Measurements from ENCODE around the gene SMARCA2.

The SMARCA2 gene

DNA sequence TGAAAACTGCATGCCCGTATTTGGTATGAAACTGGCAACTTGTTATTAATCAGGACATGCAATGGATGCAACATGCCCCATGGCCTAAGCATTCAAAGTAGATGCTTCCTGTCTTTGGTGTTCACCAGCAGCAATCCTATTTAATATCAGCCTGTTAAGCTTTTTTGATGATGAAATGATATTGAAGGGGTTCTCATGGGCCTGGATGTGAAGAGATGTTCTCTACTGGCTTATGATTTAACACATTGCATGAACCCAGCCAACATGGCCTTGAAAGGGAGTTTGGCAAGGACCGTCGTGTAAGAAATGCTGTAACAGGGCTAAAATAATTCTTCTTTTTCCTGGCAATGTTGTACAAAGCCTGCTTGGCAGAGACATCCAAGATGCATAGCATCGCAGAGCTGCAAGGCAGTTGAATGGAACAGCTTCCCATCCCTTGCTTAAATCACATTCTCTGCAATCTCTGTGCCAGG, 111.2 kb downstream of the SMARCA2 start:
- no peak for TF ChIP-seq NFIC (IDR thresholded peaks at IDR 0.05)
- no peak for TF ChIP-seq FOXM1 (IDR thresholded peaks at IDR 0.05; ENCODE audit: borderline replicate concordance, low read depth)
- TF ChIP-seq, protein P1, sequence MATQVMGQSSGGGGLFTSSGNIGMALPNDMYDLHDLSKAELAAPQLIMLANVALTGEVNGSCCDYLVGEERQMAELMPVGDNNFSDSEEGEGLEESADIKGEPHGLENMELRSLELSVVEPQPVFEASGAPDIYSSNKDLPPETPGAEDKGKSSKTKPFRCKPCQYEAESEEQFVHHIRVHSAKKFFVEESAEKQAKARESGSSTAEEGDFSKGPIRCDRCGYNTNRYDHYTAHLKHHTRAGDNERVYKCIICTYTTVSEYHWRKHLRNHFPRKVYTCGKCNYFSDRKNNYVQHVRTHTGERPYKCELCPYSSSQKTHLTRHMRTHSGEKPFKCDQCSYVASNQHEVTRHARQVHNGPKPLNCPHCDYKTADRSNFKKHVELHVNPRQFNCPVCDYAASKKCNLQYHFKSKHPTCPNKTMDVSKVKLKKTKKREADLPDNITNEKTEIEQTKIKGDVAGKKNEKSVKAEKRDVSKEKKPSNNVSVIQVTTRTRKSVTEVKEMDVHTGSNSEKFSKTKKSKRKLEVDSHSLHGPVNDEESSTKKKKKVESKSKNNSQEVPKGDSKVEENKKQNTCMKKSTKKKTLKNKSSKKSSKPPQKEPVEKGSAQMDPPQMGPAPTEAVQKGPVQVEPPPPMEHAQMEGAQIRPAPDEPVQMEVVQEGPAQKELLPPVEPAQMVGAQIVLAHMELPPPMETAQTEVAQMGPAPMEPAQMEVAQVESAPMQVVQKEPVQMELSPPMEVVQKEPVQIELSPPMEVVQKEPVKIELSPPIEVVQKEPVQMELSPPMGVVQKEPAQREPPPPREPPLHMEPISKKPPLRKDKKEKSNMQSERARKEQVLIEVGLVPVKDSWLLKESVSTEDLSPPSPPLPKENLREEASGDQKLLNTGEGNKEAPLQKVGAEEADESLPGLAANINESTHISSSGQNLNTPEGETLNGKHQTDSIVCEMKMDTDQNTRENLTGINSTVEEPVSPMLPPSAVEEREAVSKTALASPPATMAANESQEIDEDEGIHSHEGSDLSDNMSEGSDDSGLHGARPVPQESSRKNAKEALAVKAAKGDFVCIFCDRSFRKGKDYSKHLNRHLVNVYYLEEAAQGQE (IDR thresholded peaks at IDR 0.05; ENCODE audit: low read depth): no peak
- no peak for TF ChIP-seq CREB1 (IDR thresholded peaks at IDR 0.05; ENCODE audit: low read depth)
- no peak for TF ChIP-seq EGR1 (IDR thresholded peaks at IDR 0.05)
- no peak for TF ChIP-seq EP300 (IDR thresholded peaks at IDR 0.05; ENCODE audit: borderline replicate concordance)
- TF ChIP-seq, protein P2, sequence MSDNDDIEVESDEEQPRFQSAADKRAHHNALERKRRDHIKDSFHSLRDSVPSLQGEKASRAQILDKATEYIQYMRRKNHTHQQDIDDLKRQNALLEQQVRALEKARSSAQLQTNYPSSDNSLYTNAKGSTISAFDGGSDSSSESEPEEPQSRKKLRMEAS (IDR thresholded peaks at IDR 0.05): no peak
- TF ChIP-seq YY1 (IDR thresholded peaks at IDR 0.05; ENCODE audit: low read depth): no peak
- TF ChIP-seq CEBPB (IDR thresholded peaks at IDR 0.05): no peak
- no peak for TF ChIP-seq TCF12 (IDR thresholded peaks at IDR 0.05; ENCODE audit: low read depth)
- no peak for TF ChIP-seq TAF1 (IDR thresholded peaks at IDR 0.05; ENCODE audit: low read depth)

DNA sequence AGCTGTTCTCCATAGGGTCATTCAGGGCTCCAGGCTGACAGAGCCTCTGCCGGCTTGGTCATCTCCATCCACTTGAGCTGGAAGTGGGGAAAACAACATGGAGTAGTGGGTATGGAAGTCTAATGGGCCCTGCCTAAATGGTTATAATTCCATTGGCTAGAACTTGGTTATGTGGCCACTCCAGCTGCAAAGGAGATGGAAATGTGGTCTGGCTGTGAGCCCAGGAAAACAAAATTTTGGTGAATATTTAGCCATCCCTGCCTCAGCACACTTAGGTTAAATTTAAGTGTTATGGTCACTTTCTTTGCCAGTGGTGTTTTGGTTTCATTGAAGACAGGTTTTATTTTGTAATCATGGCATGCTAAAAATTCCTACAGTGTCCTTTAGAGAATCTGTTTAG, 112.3 kb downstream of the SMARCA2 start:
- TF ChIP-seq TAF1 (IDR thresholded peaks at IDR 0.05; ENCODE audit: low read depth) (no peak), FOXM1 (IDR thresholded peaks at IDR 0.05; ENCODE audit: borderline replicate concordance, low read depth) (no peak), YY1 (IDR thresholded peaks at IDR 0.05; ENCODE audit: low read depth) (no peak), RAD21 (IDR thresholded peaks at IDR 0.05; ENCODE audit: low read depth) (no peak), NFIC (IDR thresholded peaks at IDR 0.05) (no peak), CEBPB (IDR thresholded peaks at IDR 0.05) (no peak), EGR1 (IDR thresholded peaks at IDR 0.05) (no peak)

DNA sequence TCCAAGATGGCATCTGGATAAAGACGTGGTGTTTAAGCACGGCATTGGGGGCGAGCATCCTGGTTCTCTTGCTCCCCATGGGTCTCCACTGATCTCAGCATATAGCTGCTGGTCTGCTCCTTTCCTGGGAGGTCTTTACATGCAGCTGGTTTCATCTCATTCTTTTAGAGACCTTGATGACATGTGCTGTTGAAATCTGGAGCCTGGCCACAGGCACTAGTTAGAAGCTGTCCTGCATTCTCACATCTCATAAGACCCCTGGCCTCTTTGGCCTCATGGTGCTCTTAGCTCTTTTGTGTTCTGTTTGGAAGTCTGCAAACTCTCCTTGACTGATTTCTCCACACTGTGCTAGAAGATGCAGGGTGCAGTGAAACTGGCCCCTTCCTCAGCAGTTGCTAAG, 113.0 kb downstream of the SMARCA2 start:
- TF ChIP-seq TAF1 (IDR thresholded peaks at IDR 0.05; ENCODE audit: low read depth) (no peak), RAD21 (IDR thresholded peaks at IDR 0.05; ENCODE audit: low read depth) (no peak), TEAD4 (IDR thresholded peaks at IDR 0.05) (no peak), NFIC (IDR thresholded peaks at IDR 0.05) (no peak)

DNA sequence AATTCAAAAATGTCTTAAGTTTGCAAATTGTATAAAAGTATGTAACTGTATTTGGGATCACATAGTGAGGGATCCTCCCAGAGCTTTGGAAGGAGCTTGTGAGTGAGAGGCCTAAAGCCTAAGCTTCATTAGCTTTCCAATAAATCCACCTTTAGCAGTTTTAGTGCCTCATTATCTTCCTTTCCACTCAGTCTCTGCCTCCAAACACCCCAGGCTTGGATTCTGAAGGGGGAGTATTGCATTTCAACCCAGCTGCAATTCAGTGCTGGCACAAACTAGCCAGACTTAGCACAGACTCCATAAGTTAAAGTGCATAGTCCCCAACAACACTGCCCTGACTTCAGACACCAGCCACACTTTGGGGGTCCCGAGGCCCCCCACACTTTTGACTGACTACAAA, 113.5 kb downstream of the SMARCA2 start:
- TF ChIP-seq FOXM1 (IDR thresholded peaks at IDR 0.05; ENCODE audit: borderline replicate concordance, low read depth) (no peak), YY1 (IDR thresholded peaks at IDR 0.05; ENCODE audit: low read depth) (no peak)
- TF ChIP-seq, protein P1 (IDR thresholded peaks at IDR 0.05; ENCODE audit: low read depth): no peak
- TF ChIP-seq, protein P3, sequence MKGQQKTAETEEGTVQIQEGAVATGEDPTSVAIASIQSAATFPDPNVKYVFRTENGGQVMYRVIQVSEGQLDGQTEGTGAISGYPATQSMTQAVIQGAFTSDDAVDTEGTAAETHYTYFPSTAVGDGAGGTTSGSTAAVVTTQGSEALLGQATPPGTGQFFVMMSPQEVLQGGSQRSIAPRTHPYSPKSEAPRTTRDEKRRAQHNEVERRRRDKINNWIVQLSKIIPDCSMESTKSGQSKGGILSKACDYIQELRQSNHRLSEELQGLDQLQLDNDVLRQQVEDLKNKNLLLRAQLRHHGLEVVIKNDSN (IDR thresholded peaks at IDR 0.05): no peak

DNA sequence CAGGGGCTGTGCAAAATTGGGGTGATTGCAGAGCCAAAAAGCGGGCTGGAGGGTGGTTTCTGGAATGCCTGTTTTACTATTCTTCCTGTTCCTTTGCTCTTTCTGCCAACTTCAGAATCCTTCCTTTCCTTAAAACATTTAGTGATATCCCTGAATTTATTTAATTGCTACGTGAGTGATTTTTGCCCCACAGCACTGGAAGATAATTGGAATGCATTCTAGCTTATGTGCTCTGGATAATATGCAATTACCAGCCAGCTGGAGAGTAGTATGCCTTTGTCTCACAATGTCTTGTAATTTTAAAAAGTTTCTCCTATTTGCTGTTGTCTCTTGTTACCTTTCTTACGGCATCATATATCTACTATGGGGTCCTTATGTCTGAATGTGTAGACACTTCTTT, 115.8 kb downstream of the SMARCA2 start:
- no peak for TF ChIP-seq YY1 (IDR thresholded peaks at IDR 0.05; ENCODE audit: low read depth)
- TF ChIP-seq, protein P2 (IDR thresholded peaks at IDR 0.05): no peak
- TF ChIP-seq TEAD4 (IDR thresholded peaks at IDR 0.05): no peak
- no peak for TF ChIP-seq CEBPB (IDR thresholded peaks at IDR 0.05)
- TF ChIP-seq NFIC (IDR thresholded peaks at IDR 0.05): no peak
- TF ChIP-seq, protein P3 (IDR thresholded peaks at IDR 0.05): no peak
- TF ChIP-seq ZBTB7A (IDR thresholded peaks at IDR 0.05; ENCODE audit: low read depth): no peak
- no peak for TF ChIP-seq FOXM1 (IDR thresholded peaks at IDR 0.05; ENCODE audit: borderline replicate concordance, low read depth)
- no peak for TF ChIP-seq TCF12 (IDR thresholded peaks at IDR 0.05; ENCODE audit: low read depth)
- TF ChIP-seq, protein P1 (IDR thresholded peaks at IDR 0.05; ENCODE audit: low read depth): no peak
- no peak for TF ChIP-seq EP300 (IDR thresholded peaks at IDR 0.05; ENCODE audit: borderline replicate concordance)
- TF ChIP-seq EGR1 (IDR thresholded peaks at IDR 0.05): no peak
- TF ChIP-seq CREB1 (IDR thresholded peaks at IDR 0.05; ENCODE audit: low read depth): no peak
- no peak for TF ChIP-seq TAF1 (IDR thresholded peaks at IDR 0.05; ENCODE audit: low read depth)

Measured in Ishikawa (cell line).